ENCODE data around the gene CD163L1.

The CD163L1 gene

DNA sequence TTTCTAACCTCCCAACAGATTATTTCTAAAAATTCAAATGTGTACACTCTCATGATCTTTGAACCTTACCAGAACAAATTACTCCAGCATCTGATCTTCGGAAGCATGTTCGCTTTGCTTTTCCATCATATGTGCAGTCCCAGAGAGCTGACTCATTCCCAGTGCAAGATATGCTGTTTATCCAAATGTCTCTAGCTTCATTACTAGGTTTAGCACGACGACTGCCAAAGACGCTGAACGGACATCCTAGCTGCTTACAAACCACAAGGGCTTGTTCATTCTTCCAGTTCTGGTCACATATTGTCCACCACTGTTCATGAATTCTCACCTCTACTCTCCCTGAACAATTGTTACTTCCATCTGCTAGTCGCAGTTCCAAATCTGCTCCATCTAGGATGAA, 40.5 kb downstream of the CD163L1 start:
- Histone ChIP-seq H3K4me3 (replicated peaks; ENCODE audit: low read depth, low read length) (no peak overlapping the region), H3K27me3 (replicated peaks; ENCODE audit: control insufficient read depth, insufficient read depth, low read length) (no peaks in the 10 kb centered on the region), H3K36me3 (ENCODE audit: control insufficient read depth, insufficient read depth, low read length) (no peaks in the 10 kb centered on the region)
- no peak for TF ChIP-seq CTCF (IDR thresholded peaks at IDR 0.05; ENCODE audit: insufficient read depth, low read length, poor library complexity, severe bottlenecking)
- DNase-seq (ENCODE audit: extremely low read depth, insufficient read length), result no peak

DNA sequence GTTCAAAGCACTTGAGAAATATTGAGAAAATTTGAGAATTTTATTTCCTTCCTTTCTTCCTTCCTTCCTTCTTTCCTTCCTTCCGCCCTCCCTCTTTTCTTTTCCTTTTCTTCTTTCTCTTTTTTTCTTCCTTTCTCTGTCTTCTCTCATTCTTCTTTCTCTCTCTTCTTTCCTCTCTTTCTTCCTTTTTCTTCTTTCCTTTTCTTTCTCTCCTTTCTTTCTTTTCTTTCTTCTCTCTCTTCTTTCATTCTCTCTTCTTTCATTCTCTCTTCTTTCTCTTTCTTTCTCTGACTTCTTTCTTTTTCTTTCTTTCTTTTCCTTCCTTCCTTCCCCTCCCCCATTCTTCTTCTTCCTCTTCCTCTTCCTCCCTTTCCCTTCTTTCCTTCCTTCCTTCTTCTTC, 44.9 kb downstream of the CD163L1 start:
- TF ChIP-seq CTCF (IDR thresholded peaks at IDR 0.05; ENCODE audit: insufficient read depth, low read length, poor library complexity, severe bottlenecking), result no peak
- H3K36me3 ChIP-seq (ENCODE audit: control insufficient read depth, insufficient read depth, low read length), result no peaks in the 10 kb centered on the region
- DNase-seq (ENCODE audit: extremely low read depth, insufficient read length), result no peak
- no peak overlapping the region for H3K4me3 ChIP-seq (replicated peaks; ENCODE audit: low read depth, low read length)
- H3K27me3 ChIP-seq (replicated peaks; ENCODE audit: control insufficient read depth, insufficient read depth, low read length), result no peaks in the 10 kb centered on the region

DNA sequence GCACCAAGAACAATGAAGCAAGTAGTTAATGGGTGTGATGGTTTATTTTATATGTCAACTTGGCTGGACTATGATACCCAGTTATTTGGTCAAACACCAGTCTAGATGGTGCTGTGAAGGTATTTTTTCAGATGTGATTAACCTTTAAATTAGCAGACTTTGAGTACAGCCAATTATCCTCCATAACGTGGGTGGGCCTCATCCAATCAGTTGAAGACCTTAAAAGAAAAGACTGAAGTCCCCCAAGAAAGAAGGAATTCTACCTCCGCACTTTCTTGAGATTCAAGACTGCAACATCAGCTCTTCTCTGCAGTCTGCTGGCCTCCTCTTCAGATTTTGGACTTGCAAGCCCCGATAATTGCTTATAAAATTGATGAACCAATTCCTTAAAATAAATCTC, 47.5 kb downstream of the CD163L1 start:
- no peak for TF ChIP-seq CTCF (IDR thresholded peaks at IDR 0.05; ENCODE audit: insufficient read depth, low read length, poor library complexity, severe bottlenecking)
- no peak for DNase-seq (ENCODE audit: extremely low read depth, insufficient read length)
- H3K36me3 ChIP-seq (ENCODE audit: control insufficient read depth, insufficient read depth, low read length), result no peaks in the 10 kb centered on the region
- H3K4me3 ChIP-seq (replicated peaks; ENCODE audit: low read depth, low read length), result no peak overlapping the region
- H3K27me3 ChIP-seq (replicated peaks; ENCODE audit: control insufficient read depth, insufficient read depth, low read length), result no peaks in the 10 kb centered on the region

DNA sequence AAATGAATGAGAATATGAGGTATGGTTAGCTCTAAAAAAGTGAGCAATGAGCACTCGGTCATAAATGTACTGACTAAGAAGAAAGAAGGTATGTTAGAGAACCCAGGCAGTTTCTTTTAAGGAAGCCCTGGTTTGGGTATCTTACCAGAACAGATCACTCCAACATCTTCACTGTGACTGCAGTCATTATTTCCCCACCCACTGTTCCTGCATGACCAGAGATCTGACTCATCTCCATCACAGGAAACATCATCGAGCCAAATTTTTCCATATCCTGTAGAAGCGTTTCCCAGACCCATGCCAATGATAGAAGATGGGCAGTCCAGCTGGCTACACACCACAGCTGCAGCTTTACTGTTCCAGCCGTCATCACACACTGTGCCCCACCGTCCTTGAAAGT, 48.0 kb downstream of the CD163L1 start:
- no peak for TF ChIP-seq CTCF (IDR thresholded peaks at IDR 0.05; ENCODE audit: insufficient read depth, low read length, poor library complexity, severe bottlenecking)
- no peak overlapping the region for H3K4me3 ChIP-seq (replicated peaks; ENCODE audit: low read depth, low read length)
- no peak for DNase-seq (ENCODE audit: extremely low read depth, insufficient read length)
- no peaks in the 10 kb centered on the region for H3K27me3 ChIP-seq (replicated peaks; ENCODE audit: control insufficient read depth, insufficient read depth, low read length)
- no peaks in the 10 kb centered on the region for H3K36me3 ChIP-seq (ENCODE audit: control insufficient read depth, insufficient read depth, low read length)

GRCh38 chr12:7387289-7387688, 56.7 kb downstream of the CD163L1 start:
- no peak for DNase-seq (ENCODE audit: extremely low read depth, insufficient read length)
- Histone ChIP-seq H3K27me3 (replicated peaks; ENCODE audit: control insufficient read depth, insufficient read depth, low read length) (no peaks in the 10 kb centered on the region), H3K36me3 (ENCODE audit: control insufficient read depth, insufficient read depth, low read length) (no peaks in the 10 kb centered on the region)

More at GRCh38 chr12:7387289-7387688, 56.7 kb downstream of the CD163L1 start:
- H3K4me3 ChIP-seq (replicated peaks; ENCODE audit: low read depth, low read length), result no peak overlapping the region
- TF ChIP-seq CTCF (IDR thresholded peaks at IDR 0.05; ENCODE audit: insufficient read depth, low read length, poor library complexity, severe bottlenecking), result no peak

Measured in GM06990 (cell line).